Astrocyte (in vitro differentiated cells and primary cell): ENCODE measurements around the gene IYD. TPM values are rescaled to one million over a fixed set of nuclear protein-coding genes. Genes with fewer than 3 reads are reported as not detected.

ENCODE experiments used
- DNase-seq: peaks from one replicate; pipeline ENCODE4 v3.0.0-alpha.2; 2010; ENCODE audit warnings: low read depth
- FAIRE-seq: peaks from 2 replicates; lab custom pipeline; 2011; peaks lifted over from hg19 to GRCh38; lab: Jason Lieb, UNC
- H2AFZ ChIP-seq: 2 replicates; pipeline ENCODE4 v1.6.0; 2012; ENCODE audit warnings: low read depth, low read length, inconsistent platforms
- H3K27ac ChIP-seq: 2 replicates; pipeline ENCODE4 v1.5.1; 2011; ENCODE audit warnings: low read depth, low read length, inconsistent platforms
- H3K27me3 ChIP-seq: 2 replicates; pipeline ENCODE4 v1.6.0; 2011; ENCODE audit warnings: low read length, inconsistent platforms; ENCODE audit not compliant: insufficient read depth
- H3K36me3 ChIP-seq: 2 replicates; pipeline ENCODE4 v1.5.1; 2011; ENCODE audit warnings: low read length, inconsistent platforms; ENCODE audit not compliant: insufficient read depth
- H3K4me1 ChIP-seq: 2 replicates; pipeline ENCODE4 v1.5.1; 2011; ENCODE audit warnings: low read length, inconsistent platforms; ENCODE audit not compliant: insufficient read depth
- H3K4me2 ChIP-seq: 2 replicates; pipeline ENCODE4 v1.6.0; 2012; ENCODE audit warnings: low read length, inconsistent platforms
- H3K4me3 ChIP-seq: 2 replicates; pipeline ENCODE4 v1.5.1; 2011; ENCODE audit warnings: low read depth, mild to moderate bottlenecking, low read length, inconsistent platforms; ENCODE audit not compliant: insufficient read depth
- H3K79me2 ChIP-seq: 2 replicates; pipeline ENCODE4 v1.6.0; 2012; ENCODE audit warnings: mild to moderate bottlenecking, low read length, inconsistent platforms; ENCODE audit not compliant: insufficient read depth
- H3K9ac ChIP-seq: 2 replicates; pipeline ENCODE4 v1.6.0; 2012; ENCODE audit warnings: mild to moderate bottlenecking, low read length, inconsistent platforms
- H3K9me3 ChIP-seq: 2 replicates; pipeline ENCODE4 v1.5.1; 2012; ENCODE audit warnings: low read depth, mild to moderate bottlenecking, low read length, inconsistent platforms; ENCODE audit not compliant: insufficient read depth
- H4K20me1 ChIP-seq: 2 replicates; pipeline ENCODE4 v1.6.0; 2012; ENCODE audit warnings: low read length, inconsistent platforms; ENCODE audit not compliant: insufficient read depth
- H3K27ac Mint-ChIP-seq: one replicate; pipeline ENCODE4 v1.8.0; 2021; ENCODE audit warnings: mild to moderate bottlenecking, mixed read lengths; ENCODE audit not compliant: unreplicated experiment
- H3K27me3 Mint-ChIP-seq: one replicate; pipeline ENCODE4 v1.8.0; 2021; ENCODE audit warnings: low read depth, mixed read lengths; ENCODE audit not compliant: unreplicated experiment
- H3K36me3 Mint-ChIP-seq: one replicate; pipeline ENCODE4 v1.8.0; 2021; ENCODE audit warnings: low read depth, mixed read lengths; ENCODE audit not compliant: unreplicated experiment
- H3K4me1 Mint-ChIP-seq: one replicate; pipeline ENCODE4 v1.8.0; 2021; ENCODE audit warnings: low read depth, mixed read lengths; ENCODE audit not compliant: unreplicated experiment
- H3K4me3 Mint-ChIP-seq: one replicate; pipeline ENCODE4 v1.8.0; 2021; ENCODE audit warnings: mild to moderate bottlenecking, moderate library complexity, mixed read lengths; ENCODE audit not compliant: unreplicated experiment
- H3K9me3 Mint-ChIP-seq: one replicate; pipeline ENCODE4 v1.8.0; 2021; ENCODE audit warnings: mild to moderate bottlenecking, mixed read lengths; ENCODE audit not compliant: unreplicated experiment
- EZH2 ChIP-seq: IDR thresholded peaks from 2 replicates; pipeline ENCODE4 v1.6.1; 2012; ENCODE audit warnings: mild to moderate bottlenecking, low read length, inconsistent platforms; ENCODE audit not compliant: insufficient read depth
- total RNA-seq: library from RNA; stranded (reverse); gene quantifications from 2 replicates; pipeline ENCODE4 v1.2.1, GENCODE V29; 2021
- TF ChIP-seq, protein P1 (sequence below): IDR thresholded peaks from 2 replicates; pipeline ENCODE4 v1.5.1; 2011; ENCODE audit warnings: low read depth, mild to moderate bottlenecking, inconsistent platforms, low read length, moderate library complexity; ENCODE audit not compliant: insufficient read depth

Gene IYD
- total RNA-seq, 1 donor from 2014 or later, result not detected

DNA sequence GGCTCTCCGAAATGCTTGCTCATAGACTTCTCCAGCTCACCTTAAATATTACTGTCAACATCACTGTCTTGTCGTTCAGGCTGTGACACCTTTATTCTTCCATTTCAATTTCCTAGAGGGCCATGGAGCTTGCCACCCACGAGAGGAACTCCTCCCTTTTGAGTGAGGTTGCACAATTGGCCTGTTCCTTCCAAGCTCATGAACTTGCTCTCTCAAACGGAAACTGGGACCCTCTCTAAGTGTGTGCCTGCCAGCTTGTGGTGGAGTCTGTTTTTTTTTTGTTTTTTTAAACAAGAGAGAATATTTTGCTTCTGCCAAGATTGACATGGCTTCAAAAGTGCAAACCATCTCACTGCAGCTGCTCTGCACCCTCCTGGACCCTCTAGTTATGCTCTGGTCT is 19.3 kb upstream of the IYD start:
- Mint-ChIP-seq H3K27me3 (peaks cover 5% of the 10 kb centered on the region), H3K4me3 (no peak overlapping the region), H3K36me3 (no peaks in the 10 kb centered on the region), H3K4me1 (peaks cover 27% of the 10 kb centered on the region), H3K27ac (no peak overlapping the region), H3K9me3 (no peaks in the 10 kb centered on the region)
- H3K79me2 ChIP-seq, result no peaks in the 10 kb centered on the region
- no peaks in the 10 kb centered on the region for H4K20me1 ChIP-seq
- no peaks in the 10 kb centered on the region for H3K36me3 ChIP-seq
- H3K9ac ChIP-seq, result no peak overlapping the region
- H3K27ac ChIP-seq, result no peak overlapping the region
- no peaks in the 10 kb centered on the region for H3K27me3 ChIP-seq
- no peak for FAIRE-seq
- TF ChIP-seq, protein P1, sequence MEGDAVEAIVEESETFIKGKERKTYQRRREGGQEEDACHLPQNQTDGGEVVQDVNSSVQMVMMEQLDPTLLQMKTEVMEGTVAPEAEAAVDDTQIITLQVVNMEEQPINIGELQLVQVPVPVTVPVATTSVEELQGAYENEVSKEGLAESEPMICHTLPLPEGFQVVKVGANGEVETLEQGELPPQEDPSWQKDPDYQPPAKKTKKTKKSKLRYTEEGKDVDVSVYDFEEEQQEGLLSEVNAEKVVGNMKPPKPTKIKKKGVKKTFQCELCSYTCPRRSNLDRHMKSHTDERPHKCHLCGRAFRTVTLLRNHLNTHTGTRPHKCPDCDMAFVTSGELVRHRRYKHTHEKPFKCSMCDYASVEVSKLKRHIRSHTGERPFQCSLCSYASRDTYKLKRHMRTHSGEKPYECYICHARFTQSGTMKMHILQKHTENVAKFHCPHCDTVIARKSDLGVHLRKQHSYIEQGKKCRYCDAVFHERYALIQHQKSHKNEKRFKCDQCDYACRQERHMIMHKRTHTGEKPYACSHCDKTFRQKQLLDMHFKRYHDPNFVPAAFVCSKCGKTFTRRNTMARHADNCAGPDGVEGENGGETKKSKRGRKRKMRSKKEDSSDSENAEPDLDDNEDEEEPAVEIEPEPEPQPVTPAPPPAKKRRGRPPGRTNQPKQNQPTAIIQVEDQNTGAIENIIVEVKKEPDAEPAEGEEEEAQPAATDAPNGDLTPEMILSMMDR, result no peak
- TF ChIP-seq EZH2, result no peak
- no peak for DNase-seq
- peaks cover 20% of the 10 kb centered on the region for H3K4me1 ChIP-seq
- no peak overlapping the region for H3K4me3 ChIP-seq
- no peak overlapping the region for H3K4me2 ChIP-seq
- H3K9me3 ChIP-seq, result no peaks in the 10 kb centered on the region
- no peak overlapping the region for H2AFZ ChIP-seq

DNA sequence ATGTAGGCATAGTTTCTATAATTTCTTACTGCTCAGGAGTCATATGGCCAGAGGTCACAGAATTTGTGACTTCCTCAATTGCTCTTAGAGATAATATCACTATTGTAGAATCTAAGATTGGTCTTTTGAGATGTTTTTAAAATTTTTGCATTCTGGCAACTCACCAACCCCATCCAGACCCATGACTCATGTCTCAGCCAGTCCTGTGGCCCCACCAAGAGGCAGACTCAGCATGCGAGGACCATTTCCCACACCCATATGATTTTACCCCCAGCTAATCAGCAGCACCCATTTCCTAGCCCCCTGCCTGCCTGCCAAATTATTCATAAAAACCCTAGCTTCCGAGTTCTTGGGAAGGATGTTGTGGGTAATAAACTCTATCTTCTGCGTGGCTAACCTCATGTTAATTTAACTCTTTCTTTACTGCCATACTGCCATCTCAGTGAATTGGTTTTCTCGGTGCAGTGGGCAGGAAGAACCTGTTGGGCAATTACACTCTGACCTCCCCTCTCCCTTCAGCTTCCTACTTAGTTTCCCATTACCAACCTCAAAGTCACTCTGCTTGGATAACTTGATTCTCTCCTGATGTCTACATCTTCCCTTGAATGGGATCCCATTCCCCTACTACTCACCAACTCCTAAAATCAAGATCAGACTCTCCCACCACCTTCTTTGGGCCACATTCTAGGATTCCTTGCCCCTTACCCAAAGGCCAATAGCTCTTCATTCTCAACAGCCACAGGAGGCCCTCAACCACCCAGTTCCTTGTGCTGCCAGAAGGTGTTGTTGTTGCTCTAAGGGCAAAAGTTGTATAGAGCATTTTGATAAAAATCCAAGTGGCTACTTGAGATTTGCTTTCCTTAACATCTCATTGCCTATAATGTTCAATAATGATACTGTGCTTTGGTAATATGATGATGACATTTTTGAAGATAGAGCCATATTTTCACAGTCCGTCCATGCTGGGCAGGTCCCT is 16.2 kb upstream of the IYD start:
- Mint-ChIP-seq H3K36me3 (no peaks in the 10 kb centered on the region), H3K27me3 (peaks cover 3% of the 10 kb centered on the region), H3K9me3 (no peaks in the 10 kb centered on the region), H3K27ac (peak overlapping the region; percentile 73), H3K4me1 (peaks cover 31% of the 10 kb centered on the region), H3K4me3 (no peak overlapping the region)
- no peak for FAIRE-seq
- H3K9ac ChIP-seq, result no peak overlapping the region
- no peaks in the 10 kb centered on the region for H3K27me3 ChIP-seq
- no peaks in the 10 kb centered on the region for H3K36me3 ChIP-seq
- no peak overlapping the region for H3K4me3 ChIP-seq
- no peaks in the 10 kb centered on the region for H3K79me2 ChIP-seq
- H4K20me1 ChIP-seq, result no peaks in the 10 kb centered on the region
- no peak overlapping the region for H2AFZ ChIP-seq
- DNase-seq, result peak; percentile 81
- TF ChIP-seq, protein P1, result no peak
- no peak for TF ChIP-seq EZH2
- H3K27ac ChIP-seq, result no peak overlapping the region
- H3K4me1 ChIP-seq, result peaks cover 23% of the 10 kb centered on the region
- H3K9me3 ChIP-seq, result no peaks in the 10 kb centered on the region
- peak overlapping the region; percentile 47 for H3K4me2 ChIP-seq

DNA sequence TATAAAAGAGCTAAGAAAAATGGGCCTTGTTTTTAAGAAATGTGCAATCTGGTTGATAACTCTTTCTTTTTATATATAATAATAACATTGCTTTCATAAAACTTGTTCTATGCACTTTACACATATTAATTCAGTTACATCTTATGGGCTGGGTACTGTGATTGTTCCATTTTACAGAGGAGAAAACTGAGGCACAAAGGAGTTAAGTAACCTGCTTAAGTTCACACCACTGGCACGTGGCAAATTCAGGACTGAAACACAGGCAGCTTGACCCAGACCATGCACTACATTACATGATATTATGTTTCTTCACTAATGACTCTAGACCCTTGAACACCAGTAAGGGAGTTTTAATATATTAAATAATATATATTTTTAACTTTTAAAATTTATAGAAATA is 15.4 kb upstream of the IYD start:
- H3K27ac ChIP-seq, result no peak overlapping the region
- no peak for TF ChIP-seq EZH2
- TF ChIP-seq, protein P1, result no peak
- no peaks in the 10 kb centered on the region for H3K36me3 ChIP-seq
- H3K4me3 ChIP-seq, result no peak overlapping the region
- FAIRE-seq (no peak), DNase-seq (no peak)
- H3K9ac ChIP-seq, result no peak overlapping the region
- no peaks in the 10 kb centered on the region for H3K9me3 ChIP-seq
- peaks cover 23% of the 10 kb centered on the region for H3K4me1 ChIP-seq
- H3K79me2 ChIP-seq, result no peaks in the 10 kb centered on the region
- H3K4me2 ChIP-seq, result no peak overlapping the region
- Mint-ChIP-seq H3K36me3 (no peaks in the 10 kb centered on the region), H3K27me3 (peaks cover 3% of the 10 kb centered on the region), H3K27ac (no peak overlapping the region), H3K4me1 (peaks cover 31% of the 10 kb centered on the region), H3K9me3 (no peaks in the 10 kb centered on the region), H3K4me3 (no peak overlapping the region)
- no peak overlapping the region for H2AFZ ChIP-seq
- no peaks in the 10 kb centered on the region for H3K27me3 ChIP-seq
- H4K20me1 ChIP-seq, result no peaks in the 10 kb centered on the region
